G401.6 (cell line): ENCODE results near the gene CX3CL1.
"Not testable (repeated sequence)": the region's sequence is repeated elsewhere in the genome, so short reads cannot be mapped to it uniquely, and the experiment has no call there.

ENCODE experiments used
- FAIRE-seq: peaks from 2 replicates; lab custom pipeline; 2012; peaks lifted over from hg19 to GRCh38; lab: Jason Lieb, UNC

Gene CX3CL1

GRCh38 chr16:57382535-57383275 is 10.4 kb downstream of the CX3CL1 start:
- no peak for FAIRE-seq

- FAIRE-seq: no peak
Measured at GRCh38 chr16:57383276-57384247, 11.3 kb downstream of the CX3CL1 start.

- FAIRE-seq: no peak
Measured at GRCh38 chr16:57384248-57385070, 12.2 kb downstream of the CX3CL1 start.

- no peak for FAIRE-seq
Measured at GRCh38 chr16:57385083-57385482, 12.8 kb downstream of the CX3CL1 start.

GRCh38 chr16:57386381-57386951 is 14.2 kb downstream of the CX3CL1 start:
- FAIRE-seq: no peak

GRCh38 chr16:57387598-57388354 is 15.5 kb downstream of the CX3CL1 start:
- FAIRE-seq: no peak

GRCh38 chr16:57388359-57389086 is 16.2 kb downstream of the CX3CL1 start:
- FAIRE-seq: no peak

- FAIRE-seq: no peak
Measured at GRCh38 chr16:57389087-57389468, 16.8 kb downstream of the CX3CL1 start.

- FAIRE-seq: no peak
Measured at GRCh38 chr16:57390636-57391295, 18.5 kb downstream of the CX3CL1 start.

GRCh38 chr16:57391300-57391699 is 19.0 kb downstream of the CX3CL1 start:
- no peak for FAIRE-seq

- no peak for FAIRE-seq
Measured at GRCh38 chr16:57391708-57392107, 19.4 kb downstream of the CX3CL1 start.

- FAIRE-seq: no peak
Measured at GRCh38 chr16:57392694-57393093, 20.4 kb downstream of the CX3CL1 start.

GRCh38 chr16:57394444-57394843 is 22.2 kb downstream of the CX3CL1 start:
- no peak for FAIRE-seq

- no peak for FAIRE-seq
Measured at GRCh38 chr16:57395026-57395425, 22.7 kb downstream of the CX3CL1 start.

- FAIRE-seq: no peak
Measured at GRCh38 chr16:57396786-57397185, 24.5 kb downstream of the CX3CL1 start.

GRCh38 chr16:57397493-57397892 is 25.2 kb downstream of the CX3CL1 start:
- not testable (repeated sequence) for FAIRE-seq

- FAIRE-seq: no peak
Measured at GRCh38 chr16:57401943-57402640, 29.8 kb downstream of the CX3CL1 start.

- FAIRE-seq: no peak
Measured at GRCh38 chr16:57403965-57404817, 31.9 kb downstream of the CX3CL1 start, which contains the start of gene CCL17. CCL17 (plus strand) TSS chr16:57404767; CDS start chr16:57413933, 9,166 bp downstream.
